ENCODE data around the gene OSBPL6. TPM values are rescaled to one million over a fixed set of nuclear protein-coding genes. Genes with fewer than 3 reads are reported as not detected.

OSBPL6 gene
- polyA plus RNA-seq, 1 donor (not counting 4 experiments of a cell fraction or from before 2014, with no cell fraction given): 11.6 TPM

GRCh38 chr2:178271094-178271493 lies 76.8 kb downstream of the OSBPL6 start:
- dilution Hi-C loops (cut with MboI; ENCODE audit: extremely low pct_ligation_motif_present, low sequenced_read_pairs): no loop called here
- H2AFZ ChIP-seq (ENCODE audit: control insufficient read depth, low read length): no peak overlapping the region
- no peak overlapping the region for H3K9ac ChIP-seq (ENCODE audit: control insufficient read depth, extremely low read depth, insufficient read depth, low read length)
- TF ChIP-seq EZH2 (IDR thresholded peaks at IDR 0.05; ENCODE audit: low read length) (no peak), CTCF (optimal IDR thresholded peaks at IDR 0.05 in 1 of 3, IDR thresholded peaks at IDR 0.05 in 1 of 3, conservative IDR thresholded peaks at IDR 0.05 in 1 of 3; ENCODE audit: extremely low read depth in 1 of 3, insufficient read depth in 2 of 3, low read length in 3 of 3) (no peak)
- no peaks in the 10 kb centered on the region for H3K79me2 ChIP-seq (ENCODE audit: control insufficient read depth, insufficient read depth, low read length)
- no peaks in the 10 kb centered on the region for H3K9me1 ChIP-seq (ENCODE audit: control insufficient read depth, extremely low read depth, insufficient read depth, low read length)
- no peaks in the 10 kb centered on the region for H4K20me1 ChIP-seq (ENCODE audit: control insufficient read depth, extremely low read depth, insufficient read depth, low read length)
- H3K4me1 ChIP-seq (ENCODE audit: control insufficient read depth, extremely low read depth, insufficient read depth, low read length): peaks cover 29% of the 10 kb centered on the region
- DNase-seq (ENCODE audit: low read depth, low spot score) (no peak), FAIRE-seq (no peak)
- H3K9me3 ChIP-seq (ENCODE audit: control insufficient read depth, low read depth, low read length): no peaks in the 10 kb centered on the region
- H3K4me2 ChIP-seq (ENCODE audit: control insufficient read depth, extremely low read depth, insufficient read depth, low read depth, low read length): no peak overlapping the region
- no peak overlapping the region for H3K4me3 ChIP-seq (ENCODE audit: control insufficient read depth in 2 of 3, extremely low read depth in 1 of 3, insufficient read depth in 2 of 3, low read depth in 1 of 3, low read length in 3 of 3)
- H3K27ac ChIP-seq (ENCODE audit: control insufficient read depth, insufficient read depth, low read length): no peak overlapping the region
- no peaks in the 10 kb centered on the region for H3K27me3 ChIP-seq (ENCODE audit: control insufficient read depth, extremely low read depth, insufficient read depth, low read length)
- no peaks in the 10 kb centered on the region for H3K36me3 ChIP-seq (ENCODE audit: control insufficient read depth in 2 of 2, extremely low read depth in 1 of 2, insufficient read depth in 2 of 2, low read length in 2 of 2)

- Histone ChIP-seq H3K36me3 (ENCODE audit: control insufficient read depth in 2 of 2, extremely low read depth in 1 of 2, insufficient read depth in 2 of 2, low read length in 2 of 2) (no peaks in the 10 kb centered on the region), H2AFZ (ENCODE audit: control insufficient read depth, low read length) (peak overlapping the region; percentile 4), H3K27me3 (ENCODE audit: control insufficient read depth, extremely low read depth, insufficient read depth, low read length) (no peaks in the 10 kb centered on the region), H3K4me3 (ENCODE audit: control insufficient read depth in 2 of 3, extremely low read depth in 1 of 3, insufficient read depth in 2 of 3, low read depth in 1 of 3, low read length in 3 of 3) (peak overlapping the region in 2 of 3 experiments; percentile 17 to 48), H3K4me1 (ENCODE audit: control insufficient read depth, extremely low read depth, insufficient read depth, low read length) (peaks cover 29% of the 10 kb centered on the region), H3K9me3 (ENCODE audit: control insufficient read depth, low read depth, low read length) (no peaks in the 10 kb centered on the region), H3K9me1 (ENCODE audit: control insufficient read depth, extremely low read depth, insufficient read depth, low read length) (no peaks in the 10 kb centered on the region), H3K4me2 (ENCODE audit: control insufficient read depth, extremely low read depth, insufficient read depth, low read depth, low read length) (peak overlapping the region; percentile 78), H3K27ac (ENCODE audit: control insufficient read depth, insufficient read depth, low read length) (peak overlapping the region; percentile 52), H4K20me1 (ENCODE audit: control insufficient read depth, extremely low read depth, insufficient read depth, low read length) (no peaks in the 10 kb centered on the region), H3K9ac (ENCODE audit: control insufficient read depth, extremely low read depth, insufficient read depth, low read length) (no peak overlapping the region), H3K79me2 (ENCODE audit: control insufficient read depth, insufficient read depth, low read length) (no peaks in the 10 kb centered on the region)
- FAIRE-seq (peak; percentile 97), DNase-seq (ENCODE audit: low read depth, low spot score) (no peak)
- no peak for TF ChIP-seq CTCF (optimal IDR thresholded peaks at IDR 0.05 in 1 of 3, IDR thresholded peaks at IDR 0.05 in 1 of 3, conservative IDR thresholded peaks at IDR 0.05 in 1 of 3; ENCODE audit: extremely low read depth in 1 of 3, insufficient read depth in 2 of 3, low read length in 3 of 3)
- no peak for TF ChIP-seq EZH2 (IDR thresholded peaks at IDR 0.05; ENCODE audit: low read length)
- dilution Hi-C loops (cut with MboI; ENCODE audit: extremely low pct_ligation_motif_present, low sequenced_read_pairs): no loop called here
Observed at GRCh38 chr2:178271629-178272333, 77.5 kb downstream of the OSBPL6 start.

All from keratinocyte (primary cell).